NCI-H524 (cell line): Measurements from ENCODE around the gene PIAS1.
"Not testable (repeated sequence)": the region's sequence is repeated elsewhere in the genome, so short reads cannot be mapped to it uniquely, and the experiment has no call there.

Source experiments
- DNase-seq, 2 experiments: peaks; one replicate each; lab custom pipeline; 2025; lab: John Stamatoyannopoulos, UW

PIAS1 gene

GRCh38 chr15:68218847-68219798, 165.0 kb downstream of the PIAS1 start:
- DNase-seq = no peak

DNA sequence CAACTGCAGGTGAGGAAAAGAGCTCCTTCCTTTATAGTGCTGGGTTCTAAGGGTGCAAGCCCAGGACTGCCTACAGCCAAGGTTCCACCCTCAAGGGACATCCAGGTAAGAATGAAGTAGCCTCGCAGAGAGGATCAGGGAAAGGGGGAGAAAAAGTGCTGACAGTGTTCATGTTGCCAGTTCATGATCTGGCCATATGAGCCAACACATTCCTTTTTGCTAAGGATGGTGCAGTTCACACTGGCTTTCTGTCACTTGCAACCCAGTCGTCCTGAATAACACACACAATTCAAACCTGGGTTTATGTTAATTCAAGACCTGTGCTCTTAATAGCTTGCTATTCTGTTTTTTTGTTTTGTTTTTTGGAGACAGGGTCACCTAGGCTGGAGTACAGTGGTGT, 166.4 kb downstream of the PIAS1 start:
- DNase-seq = no peak

- no peak for DNase-seq
These were observed 166.9 kb downstream of the PIAS1 start for GRCh38 chr15:68220967-68221366.

- not testable (repeated sequence) for DNase-seq
These were observed 167.7 kb downstream of the PIAS1 start for GRCh38 chr15:68221530-68222431.

DNA sequence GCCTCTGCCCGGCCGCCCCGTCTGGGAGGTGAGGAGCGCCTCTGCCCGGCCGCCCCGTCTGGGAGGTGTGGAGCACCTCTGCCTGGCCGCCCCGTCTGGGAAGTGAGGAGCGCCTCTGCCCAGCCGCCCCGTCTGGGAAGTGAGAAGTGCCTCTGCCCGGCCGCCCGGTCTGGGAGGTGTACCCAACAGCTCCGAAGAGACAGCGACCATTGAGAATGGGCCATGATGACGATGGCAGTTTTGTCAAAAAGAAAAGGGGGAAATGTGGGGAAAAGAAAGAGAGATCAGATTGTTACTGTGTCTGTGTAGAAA, 168.3 kb downstream of the PIAS1 start:
- DNase-seq = not testable (repeated sequence)

DNA sequence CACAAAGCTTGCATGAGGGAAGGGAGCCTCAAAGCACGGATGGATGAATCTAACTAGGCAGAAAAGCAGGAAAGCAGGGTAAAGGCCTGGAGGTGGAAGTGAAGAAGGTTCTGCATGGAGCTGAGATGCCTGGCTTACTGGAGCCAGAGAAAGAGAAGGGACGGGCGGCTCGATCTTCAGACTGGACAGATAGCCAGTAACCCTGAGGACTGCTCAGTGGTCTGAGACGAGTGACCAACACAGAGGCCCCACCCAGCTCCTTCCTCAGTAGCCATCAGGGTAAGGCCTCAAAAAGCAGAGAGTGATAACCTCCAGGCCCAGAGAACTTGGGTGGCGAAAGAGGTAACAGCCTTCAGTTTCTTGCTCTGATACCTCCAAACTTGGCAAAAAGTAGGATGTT, 169.1 kb downstream of the PIAS1 start:
- peak in 1 of 2 experiments; percentile 32 for DNase-seq

DNA sequence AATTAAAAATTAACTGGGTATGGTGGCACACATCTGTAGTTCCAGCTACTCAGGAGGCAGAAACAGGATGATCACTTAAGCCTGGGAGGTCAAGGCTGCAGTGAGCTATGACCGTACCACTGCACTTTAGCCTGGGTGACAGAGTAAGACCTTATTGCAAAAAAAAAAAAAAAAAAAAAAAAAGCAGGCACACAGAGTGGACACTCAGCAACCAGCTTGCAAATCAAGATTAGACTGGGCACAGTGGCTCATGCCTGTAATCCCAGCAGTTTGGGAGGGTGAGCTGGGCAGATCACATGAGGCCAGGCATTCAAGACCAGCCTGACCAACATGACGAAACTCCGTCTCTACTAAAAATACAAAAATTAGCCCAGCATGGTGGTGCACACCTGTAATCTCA, 170.0 kb downstream of the PIAS1 start:
- no peak for DNase-seq

DNA sequence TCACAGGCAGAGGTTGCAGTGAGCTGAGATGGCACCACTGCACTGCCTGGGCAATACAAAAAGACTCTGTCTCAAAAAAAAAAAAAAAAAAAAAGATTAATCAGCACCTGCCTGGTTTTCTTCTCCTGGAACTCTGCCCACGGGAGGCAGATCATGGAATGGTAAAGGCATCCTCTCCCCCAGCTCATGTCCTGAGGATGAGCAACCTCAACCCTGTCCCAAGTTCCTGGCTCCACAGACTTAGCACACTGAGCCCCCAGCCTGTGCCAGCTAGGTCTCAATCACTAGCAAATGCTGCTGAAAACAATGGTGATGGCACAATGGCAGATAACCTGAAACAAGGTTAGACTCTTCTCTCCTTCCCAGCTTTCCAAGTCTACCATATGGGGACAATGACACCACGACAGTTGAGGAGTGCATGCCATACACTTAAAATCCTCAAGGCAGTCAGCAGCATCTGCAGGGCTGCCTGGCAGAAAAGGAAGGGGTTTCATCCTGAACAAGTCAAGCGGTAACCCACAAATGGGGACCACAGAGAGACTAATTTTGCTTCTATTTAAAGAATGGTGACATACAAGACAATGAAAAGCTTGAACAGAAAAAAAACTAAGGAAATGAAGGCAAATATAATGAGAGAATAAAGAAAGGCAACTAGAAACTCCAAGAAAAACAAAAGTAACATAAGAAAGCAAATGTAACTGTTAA, 170.6 kb downstream of the PIAS1 start:
- peak; percentile 37 to 82 for DNase-seq

- not testable (repeated sequence) for DNase-seq
These were observed 171.3 kb downstream of the PIAS1 start for GRCh38 chr15:68225442-68225841.

GRCh38 chr15:68227643-68228142, 173.6 kb downstream of the PIAS1 start:
- DNase-seq = peak in 1 of 2 experiments; percentile 18

DNA sequence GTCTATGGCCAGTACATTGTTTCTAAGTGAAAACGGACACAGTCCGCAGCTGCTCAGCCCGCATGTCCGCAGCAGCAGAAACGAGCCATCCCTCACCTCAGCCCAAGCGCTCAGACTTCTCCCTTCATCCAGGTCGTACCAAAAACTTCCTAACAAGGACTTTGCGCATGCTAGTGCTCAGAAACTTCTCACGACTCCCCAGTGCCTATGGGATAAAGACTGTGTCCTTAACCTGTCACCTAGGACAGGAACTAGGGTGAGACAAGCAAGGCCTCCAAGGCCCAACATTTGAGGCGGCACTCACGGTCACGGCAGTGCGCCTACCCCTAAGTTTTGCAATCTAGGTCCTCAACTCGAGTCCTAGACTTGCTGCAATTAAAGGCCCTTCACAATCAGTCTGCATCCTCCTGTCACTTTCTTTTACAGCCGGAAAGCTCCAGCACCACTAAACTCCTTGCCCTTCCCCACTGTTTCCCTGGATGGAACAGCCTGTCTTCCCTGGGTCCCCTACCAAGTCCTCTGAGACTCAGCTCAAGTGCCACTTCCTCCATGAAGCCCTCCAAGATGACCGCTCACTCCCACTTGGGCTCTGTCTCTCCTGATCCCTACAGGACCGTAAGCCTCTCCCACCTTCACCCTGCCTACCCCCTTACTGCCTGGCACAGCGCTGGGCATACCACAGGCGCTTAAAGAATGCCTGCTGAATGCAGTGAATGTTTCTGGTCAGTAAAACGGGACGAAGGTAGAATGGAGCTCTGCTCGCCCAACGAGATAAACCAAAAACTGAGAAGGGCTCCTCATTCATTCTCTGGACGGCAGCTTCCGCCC, 174.2 kb downstream of the PIAS1 start:
- peak in 1 of 2 experiments; percentile 28 for DNase-seq

- DNase-seq = peak in 1 of 2 experiments; percentile 49
These were observed 174.9 kb downstream of the PIAS1 start for GRCh38 chr15:68228971-68229385.

- peak; percentile 69 to 84 for DNase-seq
These were observed 175.5 kb downstream of the PIAS1 start, which contains the start of gene CLN6 for GRCh38 chr15:68229386-68230156. TSS of gene CLN6 (minus strand) at chr15:68229728. CDS start at chr15:68229584, 144 bp downstream.

GRCh38 chr15:68230157-68231100, 176.3 kb downstream of the PIAS1 start:
- peak; percentile 53 to 60 for DNase-seq

DNA sequence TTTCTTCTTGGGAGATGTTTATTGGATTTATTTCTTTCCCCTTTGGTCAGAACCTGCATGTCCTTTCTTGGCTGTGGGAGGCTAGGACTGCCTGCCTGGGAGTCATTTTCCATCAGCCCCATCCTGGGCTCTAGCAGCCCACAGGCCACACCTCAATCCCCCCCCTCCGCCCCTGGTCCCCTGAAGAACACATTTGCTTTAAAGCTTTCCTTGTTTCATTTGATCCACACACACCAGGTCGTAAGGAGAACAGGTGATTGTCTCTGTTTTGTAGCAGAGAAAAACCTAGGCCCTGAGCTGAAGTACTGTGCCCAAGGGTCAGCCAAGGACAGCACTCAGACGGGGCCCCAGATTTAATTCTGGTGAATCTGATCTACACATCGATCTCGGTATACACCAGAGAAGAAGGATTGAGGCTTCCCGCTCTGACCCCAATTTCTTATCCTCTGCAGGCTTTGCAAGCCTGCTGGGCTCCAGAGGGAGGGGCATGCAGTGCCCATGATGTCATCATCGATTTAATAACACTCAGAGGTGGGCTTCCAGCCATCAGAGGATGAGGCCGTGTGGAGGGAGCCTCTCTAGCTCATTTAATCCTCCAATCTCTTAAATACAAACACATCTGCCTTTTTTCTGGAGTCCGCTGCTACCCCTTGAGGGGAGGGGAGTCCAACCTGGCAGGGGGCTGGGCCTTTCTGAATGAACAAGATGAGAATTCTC, 177.1 kb downstream of the PIAS1 start:
- DNase-seq = peak; percentile 97 to 99

- no peak for DNase-seq
These were observed 178.3 kb downstream of the PIAS1 start for GRCh38 chr15:68232449-68232848.

DNA sequence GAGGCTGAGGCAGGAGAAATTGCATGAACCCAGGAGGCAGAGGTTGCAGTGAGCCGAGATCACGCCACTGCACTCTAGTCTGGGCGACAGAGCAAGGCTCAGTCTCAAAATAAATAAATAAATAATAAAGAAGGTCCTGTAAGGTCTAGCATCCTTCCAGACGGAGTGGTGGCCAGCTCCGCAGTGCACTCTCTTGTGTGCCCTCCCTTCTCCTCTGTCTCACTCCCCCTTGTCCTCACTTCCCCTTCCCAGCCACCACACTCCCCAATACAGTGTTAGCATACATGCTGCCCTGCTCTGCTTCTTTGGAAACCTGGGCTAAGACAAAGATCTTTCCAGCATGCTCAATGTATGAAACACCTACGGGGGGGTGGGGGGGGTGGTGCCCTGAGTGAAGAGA, 178.8 kb downstream of the PIAS1 start:
- no peak for DNase-seq

GRCh38 chr15:68234060-68234459, 179.9 kb downstream of the PIAS1 start:
- no peak for DNase-seq
